SK-N-SH (cell line): ENCODE results near the gene C16orf74. TPM values are rescaled to one million over a fixed set of nuclear protein-coding genes. Genes with fewer than 3 reads are reported as not detected.

ENCODE experiments used
- CTCF ChIA-PET: fragments of 300-600, 350-600 bp; formaldehyde crosslinking; extraction: SDS; loops from one replicate; lab custom pipeline; 2021; lab: Yijun Ruan, JAX
- POLR2A ChIA-PET: fragments of 350-600 bp; sonication (Branson Sonifier 250); formaldehyde crosslinking; extraction: SDS; loops from one replicate; lab custom pipeline; 2020; ENCODE audit warnings: antibody characterized with exemption, inconsistent platforms; lab: Yijun Ruan, JAX
- DNase-seq: peaks from one replicate; pipeline ENCODE4 v3.0.0; 2012
- H2AFZ ChIP-seq: fragments of 200-600 bp; sonication (generic); 2 replicates; pipeline ENCODE4 v1.8.1; 2016; ENCODE audit warnings: antibody characterized with exemption, mild to moderate bottlenecking, low read depth
- H3F3A ChIP-seq: fragments of 200-600 bp; sonication (generic); replicated peaks from 2 replicates; pipeline ENCODE3; 2016; ENCODE audit warnings: antibody characterized with exemption, mild to moderate bottlenecking; ENCODE audit not compliant: insufficient read depth
- H3K27ac ChIP-seq, 2 experiments: fragments of 200-500 bp in 1 of 2; fragments of 200-600 bp in 1 of 2; sonication (Bioruptor generic) in 1 of 2; sonication (generic), shearing (Covaris generic) in 1 of 2; 2 replicates each; pipeline versions ENCODE4 v1.5.1 to v1.6.1; 2014 to 2016; ENCODE audit warnings: low read depth in 2 of 2, inconsistent platforms in 1 of 2, low read length in 1 of 2, mild to moderate bottlenecking in 1 of 2, mixed read lengths in 1 of 2
- H3K27me3 ChIP-seq: fragments of 200-600 bp; sonication (generic), shearing (Covaris generic); 2 replicates; pipeline ENCODE4 v1.6.1; 2016; ENCODE audit warnings: mixed run types; ENCODE audit not compliant: insufficient read depth
- H3K36me3 ChIP-seq, 2 experiments: fragments of 200-500 bp in 1 of 2; fragments of 200-600 bp in 1 of 2; sonication (Bioruptor generic) in 1 of 2; sonication (generic) in 1 of 2; replicated peaks in 1 of 2; 2 replicates each; pipeline versions ENCODE3 to v1.5.1; 2014 to 2016; ENCODE audit warnings: low read length in 1 of 2, mild to moderate bottlenecking in 1 of 2; ENCODE audit not compliant: insufficient read depth in 2 of 2, control insufficient read depth in 1 of 2
- H3K4me1 ChIP-seq, 2 experiments: fragments of 200-500 bp in 1 of 2; fragments of 200-600 bp in 1 of 2; sonication (Bioruptor generic) in 1 of 2; sonication (generic), shearing (Covaris generic) in 1 of 2; 2 replicates each; pipeline versions ENCODE4 v1.5.1 to v1.6.1; 2014 to 2016; ENCODE audit warnings: low read depth in 1 of 2, low read length in 1 of 2, mixed run types in 1 of 2; ENCODE audit not compliant: insufficient read depth in 2 of 2, control insufficient read depth in 1 of 2
- H3K4me2 ChIP-seq: fragments of 200-600 bp; sonication (generic), shearing (Covaris generic); 2 replicates; pipeline ENCODE4 v1.6.1; 2017; ENCODE audit warnings: mixed run types
- H3K4me3 ChIP-seq, 2 experiments: fragments of 200-500 bp in 1 of 2; fragments of 200-600 bp in 1 of 2; sonication (Bioruptor generic) in 1 of 2; sonication (generic), shearing (Covaris generic) in 1 of 2; 2 replicates each; pipeline versions ENCODE4 v1.5.1 to v1.8.1; 2014 to 2016; ENCODE audit warnings: low read depth in 2 of 2, inconsistent platforms in 1 of 2, low read length in 1 of 2, mild to moderate bottlenecking in 1 of 2, mixed read lengths in 1 of 2, moderate library complexity in 1 of 2
- H3K79me2 ChIP-seq: fragments of 200-600 bp; sonication (generic); 2 replicates; pipeline ENCODE4 v1.8.1; 2017; ENCODE audit warnings: mild to moderate bottlenecking; ENCODE audit not compliant: insufficient read depth
- H3K9ac ChIP-seq: fragments of 200-600 bp; sonication (generic); 2 replicates; pipeline ENCODE4 v1.6.1; 2017; ENCODE audit warnings: mixed run types
- H3K9me2 ChIP-seq: fragments of 200-600 bp; sonication (generic); 2 replicates; pipeline ENCODE4 v1.6.1; 2017; ENCODE audit warnings: mixed run types
- H3K9me3 ChIP-seq: fragments of 200-600 bp; sonication (generic); 2 replicates; pipeline ENCODE4 v1.6.1; 2017; ENCODE audit warnings: mixed run types, mild to moderate bottlenecking, moderate library complexity
- H4K20me1 ChIP-seq: fragments of 200-600 bp; sonication (generic); 2 replicates; pipeline ENCODE4 v1.6.1; 2017; ENCODE audit warnings: mild to moderate bottlenecking, mixed run types; ENCODE audit not compliant: insufficient read depth
- CTCF ChIP-seq: fragments of 200-600 bp; sonication (generic); IDR thresholded peaks from 2 replicates; pipeline ENCODE4 v1.6.1; 2017; ENCODE audit warnings: antibody characterized with exemption, mild to moderate bottlenecking, moderate library complexity
- EP300 ChIP-seq, 2 experiments: IDR thresholded peaks; 2 replicates each; pipeline versions ENCODE4 v1.4.0 to v1.6.1; 2012; ENCODE audit warnings: borderline replicate concordance in 1 of 2, low read depth in 1 of 2, low read length in 1 of 2
- EZH2phosphoT487 ChIP-seq: fragments of 200-600 bp; sonication (generic); IDR thresholded peaks from 2 replicates; pipeline ENCODE4 v1.6.1; 2017; ENCODE audit warnings: low read depth, mixed run types, mild to moderate bottlenecking, antibody characterized with exemption, moderate library complexity, borderline replicate concordance
- GABPA ChIP-seq: IDR thresholded peaks from 2 replicates; pipeline ENCODE4 v1.4.0; 2012; ENCODE audit warnings: low read depth, mild to moderate bottlenecking
- IRF3 ChIP-seq: fragments of 150-350 bp; IDR thresholded peaks from 2 replicates; pipeline ENCODE4 v1.6.1; 2016; ENCODE audit warnings: mild to moderate bottlenecking, low read depth, low read length
- JUND ChIP-seq: IDR thresholded peaks from 2 replicates; pipeline ENCODE4 v1.4.0; 2012
- MEF2A ChIP-seq: IDR thresholded peaks from 2 replicates; pipeline ENCODE4 v1.4.0; 2012; ENCODE audit warnings: low read depth, borderline replicate concordance
- MXI1 ChIP-seq: IDR thresholded peaks from 2 replicates; pipeline ENCODE4 v1.6.1; 2012; ENCODE audit warnings: mild to moderate bottlenecking, low read depth, low read length, improper control_type of control experiment
- NFIC ChIP-seq: IDR thresholded peaks from 2 replicates; pipeline ENCODE4 v1.4.0; 2012; ENCODE audit warnings: borderline replicate concordance
- NRF1 ChIP-seq: IDR thresholded peaks from 2 replicates; pipeline ENCODE4 v1.6.1; 2012; ENCODE audit warnings: low read depth, mild to moderate bottlenecking, low read length
- PBX3 ChIP-seq: IDR thresholded peaks from 2 replicates; pipeline ENCODE4; 2012
- POLR2AphosphoS5 ChIP-seq: IDR thresholded peaks from 2 replicates; pipeline ENCODE4 v1.6.1; 2012; ENCODE audit warnings: low read depth, low read length
- RFX5 ChIP-seq: IDR thresholded peaks from 2 replicates; pipeline ENCODE4 v1.6.1; 2012; ENCODE audit warnings: mild to moderate bottlenecking, improper control_type of control experiment, low read length
- RXRA ChIP-seq: IDR thresholded peaks from 2 replicates; pipeline ENCODE4 v1.4.0; 2012; ENCODE audit warnings: low read depth, mild to moderate bottlenecking, borderline replicate concordance
- TAF1 ChIP-seq: IDR thresholded peaks from 2 replicates; pipeline ENCODE4 v1.6.1; 2012; ENCODE audit warnings: low read depth, mild to moderate bottlenecking, low read length, moderate library complexity, borderline replicate concordance
- TCF12 ChIP-seq: IDR thresholded peaks from 2 replicates; pipeline ENCODE4 v1.4.0; 2012
- USF1 ChIP-seq: IDR thresholded peaks from 2 replicates; pipeline ENCODE4 v1.4.0; 2012; ENCODE audit warnings: low read depth, borderline replicate concordance
- USF2 ChIP-seq: fragments of 150-350 bp; IDR thresholded peaks from 2 replicates; pipeline ENCODE4 v1.6.1; 2017; ENCODE audit warnings: antibody characterized with exemption, low read length, low read depth, borderline replicate concordance
- YY1 ChIP-seq: IDR thresholded peaks from 2 replicates; pipeline ENCODE4 v1.4.0; 2012; ENCODE audit warnings: low read depth, mild to moderate bottlenecking
- WGBS: methylation state at CpG from one replicate; pipeline ENCODE4 v1.1.6; 2017; ENCODE audit warnings: low lambda C conversion rate; 5-methylcytosine and 5-hydroxymethylcytosine counted together
- polyA plus RNA-seq, 3 experiments: library from polyadenylated mRNA; depleted of rRNA; stranded (reverse); fragments of >200 nt; gene quantifications; 2 replicates each; pipeline ENCODE4 v1.2.3, GENCODE V29; 2012

Gene C16orf74
- polyA plus RNA-seq, 1 of the 3 experiments (the other 2 are of a cell fraction) = 27.2 TPM

- H3F3A ChIP-seq = no peaks in the 10 kb centered on the region
- no peak for TF ChIP-seq RXRA
- no peak overlapping the region for H3K4me2 ChIP-seq
- H3K9ac ChIP-seq = no peak overlapping the region
- no peaks in the 10 kb centered on the region for H3K9me2 ChIP-seq
- WGBS = 89% methylated on average over 13 of the region's 13 CpGs
- no peak overlapping the region for H2AFZ ChIP-seq
- ChIA-PET CTCF (interaction anchor here (1.0 kb wide), 1 partner anchor 16 kb away, joined by 4 read pairs; no protein-coding TSS in a partner anchor), POLR2A (no interaction called here)
- H3K36me3 ChIP-seq = no peaks in the 10 kb centered on the region
- peaks cover 12% of the 10 kb centered on the region; the same call in 1 of the 2 replicates for H3K79me2 ChIP-seq
- no peaks in the 10 kb centered on the region for H3K27me3 ChIP-seq
- H3K27ac ChIP-seq = no peak overlapping the region
- no peak overlapping the region for H3K4me3 ChIP-seq
- DNase-seq = no peak
- H4K20me1 ChIP-seq = no peaks in the 10 kb centered on the region
- H3K4me1 ChIP-seq = no peaks in the 10 kb centered on the region
- no peaks in the 10 kb centered on the region for H3K9me3 ChIP-seq
Observed at GRCh38 chr16:85733155-85733838, 17.6 kb downstream of the C16orf74 start.

- Histone ChIP-seq H3K4me2 (no peak overlapping the region), H3K27me3 (no peaks in the 10 kb centered on the region), H3K9me3 (no peaks in the 10 kb centered on the region), H3K4me1 (no peaks in the 10 kb centered on the region), H3K79me2 (peaks cover 11% of the 10 kb centered on the region; the same call in 1 of the 2 replicates), H3F3A (no peaks in the 10 kb centered on the region), H4K20me1 (no peaks in the 10 kb centered on the region), H3K9me2 (no peaks in the 10 kb centered on the region), H3K36me3 (no peaks in the 10 kb centered on the region), H3K27ac (no peak overlapping the region), H3K4me3 (no peak overlapping the region), H3K9ac (no peak overlapping the region), H2AFZ (no peak overlapping the region)
- TF ChIP-seq CTCF (no peak), PBX3 (no peak), TAF1 (no peak), EZH2phosphoT487 (no peak), MEF2A (no peak), YY1 (no peak), NFIC (no peak), TCF12 (no peak), USF1 (no peak), MXI1 (no peak), USF2 (no peak), POLR2AphosphoS5 (no peak), GABPA (no peak), IRF3 (no peak), JUND (no peak), NRF1 (no peak), EP300 (IDR thresholded peaks at IDR 0.05; ENCODE audit: borderline replicate concordance in 1 of 2, low read depth in 1 of 2, low read length in 1 of 2) (no peak), RFX5 (no peak)
- CTCF ChIA-PET = interaction anchor here (0.8 to 2.8 kb wide), 3 partner anchors 11 to 14 kb away, joined by 3 to 9 read pairs (median 3); no protein-coding TSS in a partner anchor
- 94% methylated on average over 4 of the region's 5 CpGs for WGBS
- POLR2A ChIA-PET = no interaction called here
- no peak for DNase-seq
Observed at GRCh38 chr16:85731179-85731578, 19.7 kb downstream of the C16orf74 start.
